ENCODE measurements around the gene JPH3.
"Not testable (repeated sequence)": the region's sequence is repeated elsewhere in the genome, so short reads cannot be mapped to it uniquely, and the experiment has no call there.

JPH3 gene

GRCh38 chr16:87715658-87716057 is 113.3 kb downstream of the JPH3 start:
- no peak for DNase-seq (ENCODE audit: low spot score)

DNA sequence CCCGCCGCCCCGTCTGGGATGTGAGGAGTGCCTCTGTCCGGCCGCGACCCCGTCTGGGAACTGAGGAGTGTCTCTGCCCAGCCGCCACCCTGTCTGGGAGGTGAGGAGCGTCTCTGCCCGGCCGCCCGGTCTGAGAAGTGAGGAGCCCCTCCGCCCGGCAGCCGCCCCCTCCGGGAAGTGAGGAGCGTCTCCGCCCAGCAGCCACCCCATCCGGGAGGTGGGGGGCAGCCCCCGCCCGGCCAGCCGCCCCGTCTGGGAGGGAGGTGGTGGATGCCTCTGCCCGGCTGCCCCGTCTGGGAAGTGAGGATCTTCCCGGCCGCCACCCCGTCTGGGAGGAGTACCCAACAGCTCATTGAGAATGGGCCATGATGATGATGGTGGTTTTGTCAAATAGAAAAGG is 116.5 kb downstream of the JPH3 start:
- not testable (repeated sequence) for DNase-seq (ENCODE audit: low spot score)

GRCh38 chr16:87720446-87720845 is 118.1 kb downstream of the JPH3 start:
- no peak for DNase-seq (ENCODE audit: low spot score)

GRCh38 chr16:87721622-87722585 is 119.6 kb downstream of the JPH3 start:
- no peak for DNase-seq (ENCODE audit: low spot score)

- no peak for DNase-seq (ENCODE audit: low spot score)
These were observed 120.4 kb downstream of the JPH3 start for GRCh38 chr16:87722590-87723225.

- DNase-seq (ENCODE audit: low spot score): no peak
These were observed 120.9 kb downstream of the JPH3 start for GRCh38 chr16:87723226-87723623.

GRCh38 chr16:87724490-87725291 is 122.4 kb downstream of the JPH3 start:
- no peak for DNase-seq (ENCODE audit: low spot score)

DNA sequence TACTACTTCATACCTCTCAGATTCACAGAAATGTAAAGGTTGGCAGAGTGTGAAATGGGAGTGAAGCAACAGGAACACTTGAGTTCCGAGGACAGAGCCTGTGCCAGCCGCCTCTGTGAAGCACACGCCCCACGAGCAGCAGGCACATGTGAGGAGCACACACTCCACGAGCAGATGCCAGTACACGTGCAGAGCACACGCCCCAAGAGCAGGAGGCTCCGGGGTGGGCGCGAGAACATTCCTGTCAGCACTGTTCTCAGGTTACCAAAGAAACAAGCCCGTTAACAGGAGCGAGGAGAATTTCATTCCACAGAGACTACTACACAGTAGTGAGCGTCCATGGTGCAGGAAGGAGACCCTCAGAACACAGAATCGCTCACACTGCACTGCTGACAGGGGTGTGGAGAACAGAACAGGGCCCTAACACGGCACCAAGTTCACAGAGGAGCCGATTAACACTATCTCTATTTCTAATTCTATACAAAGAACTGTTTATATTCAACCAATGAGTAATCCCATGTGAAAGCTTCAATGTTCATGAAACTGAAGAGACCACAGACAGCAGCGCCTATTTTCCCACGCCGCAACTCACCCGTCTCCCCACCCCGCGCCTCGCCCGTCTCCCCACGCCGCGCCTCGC is 123.4 kb downstream of the JPH3 start:
- no peak for DNase-seq (ENCODE audit: low spot score)

DNA sequence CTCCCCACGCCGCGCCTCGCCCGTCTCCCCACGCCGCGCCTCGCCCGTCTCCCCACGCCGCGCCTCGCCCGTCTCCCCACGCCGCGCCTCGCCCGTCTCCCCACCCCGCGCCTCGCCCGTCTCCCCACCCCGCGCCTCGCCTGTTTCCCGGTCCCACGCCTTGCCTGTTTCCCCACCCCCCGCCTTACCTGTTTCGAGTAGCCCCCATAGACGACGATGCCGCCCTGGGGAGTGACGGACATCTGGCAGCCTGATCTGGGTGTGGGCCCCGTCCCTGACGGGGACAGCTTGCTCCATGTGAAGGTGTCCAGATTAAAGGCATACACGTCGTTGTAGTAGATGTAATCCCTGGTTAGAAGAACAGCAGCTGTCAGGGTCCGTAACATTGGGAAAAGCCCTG is 124.3 kb downstream of the JPH3 start:
- DNase-seq (ENCODE audit: low spot score): not testable (repeated sequence)

- no peak for DNase-seq (ENCODE audit: low spot score)
These were observed 125.0 kb downstream of the JPH3 start for GRCh38 chr16:87727346-87727745.

- no peak for DNase-seq (ENCODE audit: low spot score)
These were observed 125.7 kb downstream of the JPH3 start for GRCh38 chr16:87728026-87728425.

DNA sequence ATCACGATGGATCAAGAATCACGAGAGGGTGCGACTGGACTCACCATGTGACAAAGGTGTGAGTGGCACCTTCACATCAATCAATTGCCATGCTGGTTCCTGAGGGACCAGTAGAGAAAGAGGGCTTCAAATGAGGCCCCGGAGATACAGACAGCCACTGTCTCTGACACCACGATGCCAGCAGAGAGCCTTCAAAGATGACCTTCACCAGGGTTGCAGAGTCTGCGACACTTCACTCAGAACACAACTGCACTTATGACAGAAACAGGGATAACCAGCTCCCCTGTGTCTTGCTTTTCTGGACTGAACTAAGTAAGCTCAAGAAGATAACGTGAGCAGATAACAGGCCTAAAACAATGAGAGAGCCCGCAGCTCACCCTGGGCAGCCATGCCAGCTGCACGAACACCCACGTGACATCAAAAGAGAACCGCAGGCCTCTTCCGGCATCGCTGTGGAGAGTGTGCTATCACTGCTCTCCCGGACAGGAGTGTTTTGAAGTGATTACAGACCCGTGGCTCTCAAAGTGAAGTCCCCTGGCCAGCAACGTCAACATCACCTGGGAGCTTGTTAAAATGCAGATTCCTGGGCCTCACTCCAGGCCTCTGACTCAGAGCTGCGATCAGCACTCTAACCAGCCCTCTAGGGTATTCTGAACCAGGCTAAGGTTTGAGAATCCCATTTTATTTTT is 127.1 kb downstream of the JPH3 start:
- DNase-seq (ENCODE audit: low spot score): no peak

DNA sequence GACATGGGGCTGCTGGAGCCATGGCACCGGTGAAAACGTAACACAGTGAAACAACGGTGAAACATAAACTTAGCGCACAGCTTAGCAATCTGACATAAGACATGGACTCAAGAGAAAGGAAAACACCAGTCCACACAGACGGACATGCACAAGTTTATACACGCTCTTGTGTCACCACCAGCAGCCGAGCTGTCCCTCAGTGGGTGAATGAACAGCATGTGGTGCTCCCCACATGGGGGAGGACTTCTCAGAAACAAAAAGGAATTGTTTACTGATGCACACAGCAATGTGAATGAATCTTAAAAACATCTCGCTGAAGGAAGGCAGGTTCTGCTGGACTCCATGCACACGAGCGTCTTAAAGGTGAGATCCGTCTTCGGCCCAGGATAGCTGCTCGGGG is 129.3 kb downstream of the JPH3 start:
- no peak for DNase-seq (ENCODE audit: low spot score)

GRCh38 chr16:87733190-87733589 is 130.9 kb downstream of the JPH3 start:
- no peak for DNase-seq (ENCODE audit: low spot score)

- DNase-seq (ENCODE audit: low spot score): no peak
These were observed 132.3 kb downstream of the JPH3 start for GRCh38 chr16:87734644-87735043.

GRCh38 chr16:87735270-87736007 is 133.1 kb downstream of the JPH3 start:
- no peak for DNase-seq (ENCODE audit: low spot score)

DNA sequence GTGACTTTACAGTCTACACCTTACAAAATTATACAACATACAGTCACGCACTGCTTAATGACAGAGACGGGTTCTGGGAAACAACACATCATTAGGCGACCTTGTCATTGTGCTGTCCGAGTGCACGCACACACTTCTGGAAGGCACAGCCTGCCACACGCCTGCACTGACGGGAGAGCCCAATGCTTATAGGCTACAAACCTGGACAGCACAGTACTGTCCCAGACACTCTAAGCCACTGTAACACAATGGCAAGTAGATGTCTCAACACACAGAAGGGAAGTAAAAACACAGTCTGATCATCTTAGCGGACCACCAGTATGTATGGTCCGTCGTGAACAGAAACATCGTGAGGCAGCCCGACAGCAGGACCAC is 133.7 kb downstream of the JPH3 start:
- DNase-seq (ENCODE audit: low spot score): no peak

GRCh38 chr16:87739801-87740200 is 137.5 kb downstream of the JPH3 start:
- DNase-seq (ENCODE audit: low spot score): no peak

- DNase-seq (ENCODE audit: low spot score): no peak
These were observed 138.1 kb downstream of the JPH3 start for GRCh38 chr16:87740441-87740840.

DNA sequence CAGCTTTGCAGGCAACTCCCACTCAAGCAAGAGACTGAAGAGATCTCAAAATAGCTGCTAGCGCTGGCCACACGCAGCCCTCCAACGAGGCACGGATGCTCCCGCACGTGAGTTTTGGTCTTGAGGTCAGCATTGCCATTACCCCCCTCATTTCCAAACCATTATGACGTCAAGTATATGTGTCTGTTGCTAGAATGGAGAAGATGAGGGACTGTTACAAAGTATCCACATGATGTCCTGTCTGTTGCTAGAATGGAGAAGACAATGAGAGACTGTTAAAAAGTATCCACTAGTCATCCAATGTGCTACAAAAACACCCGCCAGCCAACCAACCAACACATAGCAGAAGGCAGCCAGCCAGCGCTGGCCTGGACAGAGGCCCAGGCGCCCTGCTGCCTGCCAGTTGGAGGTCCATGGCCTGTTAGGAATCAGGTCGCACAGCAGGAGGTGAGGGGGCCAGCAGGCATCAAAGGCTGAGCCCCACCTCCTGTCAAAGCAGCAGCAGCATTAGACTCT is 138.7 kb downstream of the JPH3 start:
- DNase-seq (ENCODE audit: low spot score): no peak
